Measurements from ENCODE around the gene ERG28.

The ERG28 gene

DNA sequence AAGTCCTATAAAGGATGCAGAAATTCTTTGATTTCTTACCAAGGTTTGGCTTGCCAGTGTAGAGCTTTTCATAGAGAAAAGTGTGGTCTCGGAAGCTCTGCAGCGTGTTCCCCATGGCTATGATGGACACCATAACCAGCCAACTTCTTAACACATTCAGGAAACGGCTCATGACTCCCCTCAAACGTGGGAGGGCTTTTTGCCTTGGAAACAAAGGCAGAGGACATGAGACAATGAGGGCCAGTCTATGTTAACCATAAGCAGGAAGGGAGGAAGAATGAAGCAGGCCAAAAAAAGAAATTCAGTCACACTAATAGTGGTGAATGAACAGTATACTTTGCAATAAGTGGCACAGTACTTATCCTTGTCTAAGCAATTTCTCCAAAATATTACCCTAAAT lies 3.3 kb downstream of the ERG28 start:
- no peak for ATAC-seq

DNA sequence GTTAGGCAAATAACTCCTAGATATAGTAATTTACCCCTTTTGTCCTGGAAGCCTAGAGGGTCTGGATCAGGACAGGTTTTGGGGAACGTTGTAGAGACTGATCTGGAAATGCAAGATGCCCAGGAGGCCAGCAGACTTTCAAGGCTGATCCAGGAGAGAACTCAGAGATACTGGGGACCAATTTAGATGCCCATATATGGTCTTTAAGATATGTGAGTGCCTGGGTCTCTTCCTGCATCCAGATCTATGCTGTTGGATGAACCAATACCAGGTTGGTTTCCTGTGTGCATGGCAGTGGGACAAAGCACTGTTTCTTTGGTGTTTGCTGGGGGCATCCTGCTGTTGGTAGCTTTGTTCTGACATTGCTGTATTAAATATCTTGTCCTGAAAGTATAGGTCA lies 5.4 kb downstream of the ERG28 start:
- no peak for ATAC-seq

DNA sequence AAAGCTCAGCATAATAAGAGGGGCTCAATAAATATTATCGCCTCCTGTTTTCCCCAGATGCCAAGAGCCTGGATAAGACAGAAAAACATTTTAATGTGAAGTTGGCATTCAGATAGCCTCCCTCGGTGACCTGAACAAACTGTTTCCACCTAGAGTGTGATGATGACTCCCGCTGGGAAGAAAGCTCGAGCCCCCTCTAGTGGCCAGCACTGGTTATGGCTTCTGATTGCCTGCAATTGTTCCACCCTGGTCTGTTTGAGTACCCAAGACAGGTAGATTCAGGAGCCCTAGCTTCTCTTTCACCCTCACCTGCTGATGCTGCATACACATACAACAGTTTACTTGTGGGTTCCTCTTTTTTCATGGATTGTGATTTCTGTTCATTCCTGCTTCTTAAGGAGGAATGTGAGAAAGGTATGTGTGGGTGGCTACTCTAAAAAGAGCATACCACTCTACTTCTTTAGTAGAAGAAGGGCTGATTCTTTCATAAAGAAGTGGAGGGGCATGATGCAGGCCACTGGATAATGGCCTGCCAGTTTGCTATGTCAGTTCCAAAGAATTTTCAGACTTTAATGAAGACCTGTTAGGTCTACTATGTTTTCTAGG lies 6.4 kb downstream of the ERG28 start:
- ATAC-seq = peak; percentile 76 to 91

DNA sequence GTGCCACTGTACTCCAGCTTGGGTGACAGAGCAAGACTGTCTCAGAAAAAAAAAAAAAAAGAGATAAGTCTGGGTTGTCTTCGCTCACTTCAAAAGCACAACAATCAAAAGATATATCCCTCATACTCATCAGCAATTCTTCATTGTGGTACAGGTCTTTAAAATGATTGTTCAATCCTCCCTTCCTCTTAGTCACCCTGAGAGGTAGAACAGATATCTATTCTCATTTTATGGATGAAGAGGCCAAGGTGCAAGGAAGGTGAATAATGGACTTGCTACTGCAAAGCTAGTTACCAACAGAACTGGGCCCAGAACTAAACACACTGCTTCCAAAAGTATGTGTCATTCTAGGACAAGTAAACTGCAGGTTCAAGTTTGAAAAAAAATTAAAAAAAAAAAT lies 7.1 kb downstream of the ERG28 start:
- ATAC-seq = peak; percentile 33 to 34

DNA sequence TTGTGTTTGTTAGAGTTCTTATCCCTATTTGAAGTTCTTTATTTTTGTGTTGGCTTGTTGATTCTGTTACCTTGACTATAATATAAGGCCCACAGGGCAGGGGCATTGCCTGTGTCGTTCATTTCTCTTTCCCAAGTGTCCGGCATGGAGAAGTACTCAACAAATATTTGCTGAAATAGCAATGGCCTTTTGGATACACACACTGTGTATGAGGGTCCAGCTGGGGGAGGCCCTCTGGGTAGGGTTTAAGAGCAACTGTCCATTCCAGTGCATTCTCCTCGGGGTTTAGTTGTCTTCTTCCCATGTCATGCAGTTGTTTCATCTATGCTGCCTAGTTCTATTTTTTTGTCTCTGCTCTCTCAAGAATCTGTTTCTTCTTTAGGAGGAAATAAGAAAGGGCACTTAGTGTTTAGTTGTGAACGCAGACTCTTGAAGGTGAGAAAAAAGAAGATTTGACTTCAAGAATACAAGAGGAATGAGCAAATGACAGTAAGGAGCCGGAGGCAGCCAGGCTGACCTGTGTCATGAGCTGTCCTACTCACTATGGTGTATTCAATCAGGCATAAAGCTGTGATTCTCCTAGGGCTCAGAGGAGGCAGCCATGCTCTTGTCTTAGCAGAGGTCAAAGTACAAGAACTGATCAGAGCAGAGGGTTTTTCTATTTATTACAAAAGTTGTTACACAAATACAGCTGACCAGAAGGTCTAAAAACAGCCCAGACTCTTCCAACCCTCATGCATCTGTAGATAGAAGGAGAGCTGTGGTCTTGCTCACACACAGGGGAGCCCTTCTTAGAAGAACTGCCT lies 10.2 kb downstream of the ERG28 start:
- no peak for ATAC-seq

DNA sequence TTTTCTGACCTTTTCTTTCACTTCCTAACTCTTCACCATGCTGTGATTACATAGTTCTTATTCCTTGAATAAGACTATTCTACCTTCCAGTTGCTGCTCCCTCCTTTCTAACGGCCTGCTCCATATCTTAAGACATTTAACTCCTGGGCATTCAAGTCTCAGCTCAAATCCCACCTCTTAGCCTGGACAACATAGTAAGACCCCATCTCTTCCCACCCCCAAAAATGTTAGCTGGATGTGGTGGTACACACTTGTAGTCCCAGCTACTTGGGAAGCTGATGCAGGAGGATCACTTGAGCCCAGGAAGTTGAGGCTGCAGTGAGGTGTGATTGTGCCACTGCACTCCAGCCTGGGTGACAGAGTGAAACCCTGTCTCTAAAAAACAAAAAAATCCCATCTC lies 10.9 kb downstream of the ERG28 start:
- no peak for ATAC-seq

DNA sequence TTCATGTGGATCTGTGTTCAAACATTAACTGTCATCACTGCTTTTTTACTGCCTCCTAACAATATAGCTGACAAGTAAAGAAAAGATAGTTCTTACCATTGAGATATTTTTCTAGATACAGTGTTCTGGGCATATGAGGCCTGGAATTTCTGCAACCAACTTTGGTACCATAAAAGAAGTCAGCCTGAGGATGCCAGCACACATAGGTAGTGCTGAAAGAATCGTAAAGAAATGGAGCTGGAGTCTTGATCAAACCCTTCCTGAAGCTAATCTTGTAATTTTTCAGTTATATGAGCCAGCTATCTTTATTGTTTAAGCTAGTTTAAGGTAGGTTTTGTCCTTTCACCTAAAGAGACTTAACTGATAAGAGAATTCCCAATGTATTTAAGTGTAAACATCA lies 11.3 kb downstream of the ERG28 start:
- ATAC-seq = no peak

DNA sequence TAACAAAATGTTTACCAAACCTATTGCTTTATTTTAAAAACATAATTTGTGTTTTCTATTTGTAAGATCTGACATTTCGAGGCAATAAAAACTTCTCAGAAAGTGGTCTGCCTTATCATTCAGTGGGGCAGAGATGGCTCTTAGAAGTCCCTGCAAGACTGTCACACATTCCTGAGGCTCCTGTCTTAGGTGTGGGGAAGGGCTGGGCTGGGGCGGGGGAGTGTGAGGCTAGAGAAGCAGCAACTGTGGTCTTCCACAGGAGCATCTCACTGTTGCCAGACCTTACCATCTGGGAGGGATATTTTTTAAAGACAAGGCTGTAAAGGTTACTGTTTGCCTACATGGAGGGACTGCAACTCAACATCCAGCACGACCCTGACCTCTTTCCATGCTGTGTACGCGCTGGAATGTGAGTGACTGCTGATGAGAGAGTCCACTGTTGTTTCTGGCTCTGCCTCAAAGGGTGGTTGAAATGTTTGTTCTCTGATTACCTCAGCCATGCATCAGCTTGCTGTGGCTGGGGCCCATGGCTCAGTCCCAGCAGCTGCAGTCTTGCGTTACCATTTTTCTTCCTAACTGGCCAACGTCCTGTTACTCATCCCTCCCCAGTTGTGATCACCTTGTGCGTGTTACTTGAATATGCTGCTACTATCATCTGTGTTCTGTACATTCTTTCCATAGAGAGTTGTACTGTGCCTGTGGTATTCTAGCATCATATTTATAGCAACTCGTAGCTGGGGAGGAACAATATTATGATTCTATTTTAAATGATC lies 12.4 kb downstream of the ERG28 start:
- ATAC-seq = no peak

DNA sequence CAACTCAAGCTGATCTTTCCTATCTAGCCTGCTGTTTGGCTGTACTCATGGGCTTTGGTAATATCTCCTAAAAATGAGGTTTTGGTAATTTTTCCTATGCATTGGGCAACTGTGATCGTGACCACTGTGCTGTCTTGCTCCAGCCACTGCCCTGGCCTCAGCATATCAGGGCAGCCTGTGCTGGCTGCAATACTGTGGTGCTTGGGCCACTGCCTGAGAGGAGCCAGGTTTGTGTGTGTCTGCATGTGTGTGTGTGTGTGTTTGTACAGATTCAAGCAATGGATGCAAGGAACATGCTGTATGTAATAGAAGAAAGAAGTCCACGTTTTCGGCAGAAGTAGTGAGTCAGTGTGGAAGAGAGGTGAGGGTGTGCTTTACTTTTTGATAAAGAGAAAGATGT lies 13.0 kb downstream of the ERG28 start:
- no peak for ATAC-seq

DNA sequence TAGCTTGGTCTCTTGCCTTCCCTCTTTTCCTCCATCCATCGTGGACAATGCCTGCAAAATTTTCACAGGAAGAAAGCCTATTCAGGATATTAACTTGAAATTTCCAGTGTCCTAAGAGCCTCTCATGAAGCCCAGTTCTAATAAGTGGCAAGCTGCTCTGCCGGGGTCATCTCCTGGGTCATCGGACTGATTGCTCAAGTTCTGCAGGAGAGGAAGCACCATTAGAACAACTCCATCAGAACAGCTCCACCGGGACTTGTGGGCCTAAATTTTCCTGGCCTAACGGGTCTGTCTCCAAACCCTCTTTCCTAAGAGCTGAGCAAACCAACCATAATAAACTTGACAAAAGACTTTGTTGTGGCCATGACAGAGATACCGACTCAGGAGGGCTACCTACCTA lies 13.9 kb downstream of the ERG28 start:
- ATAC-seq = no peak

DNA sequence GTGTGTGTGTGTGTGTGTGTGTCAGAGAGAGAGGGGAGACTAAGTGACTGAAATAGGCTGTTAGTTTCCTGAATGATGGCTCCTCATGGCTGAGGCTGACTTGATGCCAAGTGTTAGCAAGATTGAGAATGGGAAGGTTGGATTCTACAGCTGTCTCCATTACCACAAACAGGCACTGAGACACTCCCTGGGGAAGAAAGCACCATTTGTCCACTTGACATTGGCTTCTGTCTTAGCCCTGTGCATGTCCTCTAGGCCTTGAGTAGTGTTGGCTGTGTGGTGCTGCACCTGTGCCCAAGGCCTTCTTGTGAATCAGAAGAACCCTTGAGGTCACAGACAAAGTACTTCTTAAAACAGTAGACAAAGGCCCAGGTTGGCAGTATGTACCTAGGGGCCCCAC lies 15.6 kb downstream of the ERG28 start:
- ATAC-seq = no peak

DNA sequence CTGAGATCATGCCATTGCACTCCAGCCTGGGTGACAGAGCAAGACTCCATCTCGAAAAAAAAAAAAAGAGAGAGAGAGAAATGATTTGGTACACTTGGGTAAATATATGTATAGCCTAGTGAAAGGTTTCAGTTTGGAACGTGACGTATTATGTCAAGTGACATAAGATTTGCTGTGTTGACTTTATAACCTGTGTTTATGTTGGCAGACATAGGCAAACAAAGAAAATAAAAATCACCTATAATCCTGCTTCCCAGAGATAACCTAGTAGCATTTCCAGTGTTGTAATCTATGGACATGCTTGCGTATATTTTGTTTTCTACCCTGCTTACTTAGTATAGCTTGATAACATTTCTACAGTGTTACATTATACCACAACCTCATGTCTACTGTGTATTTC lies 16.7 kb downstream of the ERG28 start:
- no peak for ATAC-seq

DNA sequence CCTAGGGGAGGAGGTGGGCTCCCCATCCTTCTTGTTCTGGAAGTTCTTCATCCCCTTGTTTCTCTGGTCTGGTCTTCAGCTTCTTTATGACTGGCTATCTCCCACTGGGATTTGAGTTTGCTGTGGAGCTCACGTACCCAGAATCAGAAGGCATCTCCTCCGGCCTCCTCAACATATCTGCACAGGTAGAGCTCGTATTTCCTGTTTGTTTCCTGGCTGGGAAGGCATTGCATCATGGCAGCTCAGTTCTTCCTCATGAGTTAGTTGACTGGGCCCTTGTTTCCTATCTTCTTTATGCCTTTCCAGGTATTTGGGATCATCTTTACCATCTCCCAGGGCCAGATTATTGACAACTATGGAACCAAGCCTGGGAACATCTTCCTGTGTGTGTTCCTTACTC lies 19.8 kb downstream of the ERG28 start:
- ATAC-seq = no peak

DNA sequence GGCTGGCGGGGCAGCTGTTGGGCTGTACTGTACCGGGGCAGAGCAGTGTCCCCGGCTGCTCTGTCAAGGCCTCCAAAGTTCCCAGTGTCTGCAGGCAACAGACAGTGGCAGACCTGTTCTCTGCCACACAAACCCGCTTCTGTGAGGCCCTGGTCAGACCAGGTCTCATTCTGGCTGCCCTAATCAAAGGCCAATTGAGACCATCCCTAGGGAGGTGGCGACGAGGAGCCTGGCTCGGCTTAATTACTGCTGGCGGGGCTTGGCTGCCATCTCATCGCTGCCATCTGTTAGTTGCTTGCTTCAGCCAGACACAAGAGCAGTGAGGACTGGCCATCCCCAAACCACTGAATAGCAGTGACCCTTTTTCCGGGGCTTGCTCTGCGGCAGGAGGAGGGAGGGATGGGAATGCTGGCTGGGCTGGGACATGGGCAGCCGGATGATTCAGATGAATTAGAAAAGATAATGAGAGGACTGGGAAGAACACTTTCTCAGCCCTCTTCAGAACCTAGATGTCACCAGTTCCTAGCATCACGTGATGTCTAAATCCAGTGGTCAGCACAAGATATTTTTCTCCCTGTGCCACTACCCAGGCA lies 24.5 kb downstream of the ERG28 start:
- no peak for ATAC-seq

DNA sequence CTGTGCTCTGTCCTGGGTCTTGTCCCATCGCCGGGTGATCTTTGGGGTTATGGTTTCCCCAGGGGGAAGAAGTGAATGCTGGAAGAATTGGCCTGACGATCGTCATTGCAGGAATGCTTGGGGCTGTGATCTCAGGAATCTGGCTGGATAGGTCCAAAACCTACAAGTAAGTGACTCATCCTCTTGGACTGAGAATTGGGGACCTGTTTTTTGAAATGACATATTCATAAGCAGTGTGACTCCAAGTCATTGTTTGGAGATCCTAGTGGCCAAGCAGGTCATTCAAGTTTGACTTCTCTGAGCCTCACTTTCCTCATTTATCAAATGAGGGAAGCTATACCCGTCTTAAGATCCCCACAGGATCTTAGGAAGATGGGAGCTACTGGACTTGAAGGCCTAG lies 25.8 kb downstream of the ERG28 start:
- no peak for ATAC-seq

DNA sequence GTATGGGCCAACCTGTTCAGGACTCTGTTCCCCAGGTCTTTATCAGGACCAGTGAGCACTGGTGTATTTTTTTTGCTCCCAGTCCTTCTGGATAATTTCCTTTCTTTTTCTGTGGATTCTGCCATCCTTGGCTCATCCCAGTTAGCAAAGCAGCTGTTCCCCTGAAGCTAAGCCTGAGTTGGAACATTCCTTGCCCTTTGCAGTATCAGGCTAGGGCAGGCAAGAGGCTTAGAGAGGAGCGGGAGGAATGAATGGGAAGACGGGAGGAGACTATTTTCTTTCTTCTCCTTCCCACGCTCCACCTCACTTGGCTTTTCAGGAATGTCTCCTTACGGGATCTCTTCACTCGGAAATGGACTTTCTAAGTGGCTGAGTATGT lies 29.2 kb downstream of the ERG28 start:
- no peak for ATAC-seq

DNA sequence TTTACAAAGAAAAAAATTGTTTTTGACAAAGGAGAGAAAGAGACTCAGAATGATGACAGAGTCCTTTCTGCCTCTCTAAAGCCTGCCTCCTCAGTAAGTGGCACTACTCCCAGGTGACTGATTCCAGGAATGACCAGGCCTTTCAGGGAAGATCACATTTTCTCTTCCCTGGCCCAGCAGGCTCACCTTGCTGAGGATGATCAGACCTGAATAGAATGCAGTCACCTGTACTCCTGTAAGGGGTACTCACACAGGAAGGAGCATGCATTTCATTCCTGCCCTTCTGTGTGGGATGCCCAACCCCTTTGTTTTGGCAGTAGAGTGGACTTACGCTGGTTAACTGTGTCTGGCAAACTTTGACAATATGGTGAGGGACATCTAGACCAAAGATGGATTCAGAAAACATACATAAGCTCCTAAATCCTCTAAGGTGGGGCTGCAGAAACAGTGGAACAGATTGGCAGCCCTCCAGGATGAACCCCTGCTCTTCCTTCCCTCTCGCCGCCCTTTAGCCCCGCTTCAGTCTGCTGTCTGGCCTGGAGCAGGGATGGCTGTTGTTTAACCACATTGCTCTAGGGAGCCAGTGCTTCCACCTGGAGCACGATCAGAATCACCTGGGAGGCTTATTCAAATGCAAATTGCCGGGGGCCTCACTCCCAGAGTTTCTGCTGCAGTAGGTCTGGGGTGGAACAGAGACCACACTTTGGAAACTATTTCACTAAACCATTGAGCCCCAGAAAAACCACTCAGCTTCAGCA lies 29.8 kb downstream of the ERG28 start:
- no peak for ATAC-seq

DNA sequence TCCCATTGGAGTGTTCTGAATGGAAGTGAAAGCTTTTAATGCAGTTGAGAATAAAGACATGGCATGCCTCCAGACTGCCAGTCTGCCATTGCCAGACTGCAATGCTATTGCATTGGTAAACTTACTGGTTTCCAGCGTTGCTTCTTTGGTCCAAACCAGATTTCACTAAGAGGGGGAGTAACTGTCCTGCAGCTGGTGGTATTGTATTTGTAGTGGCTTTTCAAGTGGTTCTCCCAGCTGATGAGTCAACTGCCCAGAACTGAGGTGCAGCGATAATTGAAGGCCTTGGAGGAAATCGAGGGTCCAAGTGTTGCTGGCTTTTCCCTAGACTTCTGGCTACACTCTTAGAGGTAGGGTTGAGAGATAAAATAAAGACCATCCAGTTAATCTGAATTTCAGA lies 31.9 kb downstream of the ERG28 start:
- no peak for ATAC-seq

DNA sequence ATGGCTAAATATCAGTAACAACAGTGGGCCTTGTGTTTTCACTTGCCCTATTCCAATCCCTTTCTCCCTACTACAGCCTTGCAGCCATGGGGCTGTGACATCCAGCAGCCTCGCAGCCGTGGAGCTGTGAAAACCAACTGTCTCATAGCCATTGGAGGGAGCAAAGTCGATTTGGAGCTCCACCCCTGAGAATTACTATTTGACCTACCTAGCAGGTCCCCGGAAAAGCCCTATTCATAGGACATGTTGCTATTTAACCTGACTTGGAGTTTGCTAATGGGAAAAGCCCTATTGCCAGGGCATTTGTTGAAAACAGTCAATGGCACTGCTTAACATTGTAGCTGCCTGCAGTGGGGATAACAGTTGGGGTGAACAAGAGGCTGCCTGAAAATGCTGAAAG lies 33.3 kb downstream of the ERG28 start:
- ATAC-seq = no peak

DNA sequence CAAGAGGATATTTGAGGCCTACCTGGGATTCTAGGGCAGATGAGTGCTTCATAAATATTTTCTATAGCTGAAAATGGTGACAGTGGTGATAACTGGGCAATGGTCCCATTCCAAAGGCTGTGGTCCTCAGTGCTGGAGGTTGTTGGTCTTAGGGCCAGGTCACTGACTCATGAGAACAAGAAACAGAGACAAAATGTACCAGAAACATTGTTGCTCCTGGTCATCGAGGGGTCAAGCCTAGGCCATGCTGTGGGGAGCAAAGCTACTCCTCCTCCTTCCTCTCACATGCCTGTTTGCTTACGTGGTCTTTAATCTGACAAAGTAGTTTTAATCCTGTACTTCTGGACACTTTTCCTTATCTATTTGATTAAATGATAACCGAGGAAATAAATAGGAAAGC lies 33.8 kb downstream of the ERG28 start:
- ATAC-seq = no peak

DNA sequence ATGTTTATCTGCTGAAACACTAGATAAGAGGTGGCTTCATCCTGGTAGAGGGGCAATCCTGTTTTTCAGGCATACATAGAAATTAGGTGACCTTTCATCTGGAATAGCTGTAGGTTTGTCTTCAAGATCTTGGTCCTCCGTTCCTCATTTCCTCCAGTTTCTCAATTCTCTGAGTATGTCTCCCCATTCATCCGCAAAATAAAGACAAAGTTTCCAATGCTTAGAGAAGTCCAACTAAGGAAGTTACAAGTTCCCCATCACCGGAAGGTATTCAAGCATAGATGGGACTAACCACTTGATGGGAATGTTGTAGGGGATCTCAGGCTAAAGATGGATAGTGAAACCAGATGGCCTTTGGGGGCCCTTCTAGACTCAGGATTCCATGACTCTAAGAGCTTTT lies 34.3 kb downstream of the ERG28 start:
- ATAC-seq = no peak

DNA sequence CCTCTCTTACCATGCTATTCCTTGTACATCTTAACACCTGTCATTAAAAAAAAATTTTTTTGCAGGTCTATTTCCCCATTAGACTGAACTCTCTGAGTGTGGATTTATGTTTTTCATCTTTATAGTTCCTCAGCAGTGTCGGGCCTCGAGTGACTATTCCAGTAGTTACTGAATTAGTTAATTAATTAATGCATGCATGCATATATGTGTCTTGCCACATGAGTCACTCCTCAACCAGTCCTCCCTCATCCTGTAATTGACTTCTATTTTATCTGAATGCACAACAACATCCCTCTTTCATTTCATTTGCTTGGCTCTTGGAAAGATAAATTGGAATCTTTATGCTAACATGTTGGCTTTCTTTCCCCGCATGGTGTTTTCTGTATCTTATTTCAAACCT lies 35.6 kb downstream of the ERG28 start:
- no peak for ATAC-seq

DNA sequence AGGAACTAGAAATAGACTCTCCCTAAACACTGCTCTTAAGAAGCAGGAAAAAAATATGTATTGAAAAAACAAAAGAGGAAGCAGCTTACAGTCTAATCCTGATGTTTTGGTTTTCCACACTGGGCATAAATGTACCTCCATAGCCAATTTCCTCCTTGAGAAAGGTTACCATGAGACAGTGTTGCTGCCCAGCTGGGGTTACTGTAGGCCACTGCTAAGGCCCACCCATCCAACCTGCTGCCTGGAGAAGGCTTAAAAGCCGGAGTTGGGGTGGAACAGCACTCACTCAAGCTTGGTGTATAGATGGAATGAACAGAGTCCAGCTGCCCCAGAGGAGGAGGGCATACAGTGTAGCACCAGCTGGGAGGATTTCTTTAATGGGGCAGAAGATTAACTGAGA lies 41.1 kb downstream of the ERG28 start:
- no peak for ATAC-seq
